K562 (cell line): ENCODE measurements around the gene PDE11A. TPM values are rescaled to one million over a fixed set of nuclear protein-coding genes. Genes with fewer than 3 reads are reported as not detected.

Experiments
- ARID4B ChIP-seq: sonication (generic); formaldehyde crosslinking; IDR thresholded peaks from 2 replicates; pipeline ENCODE4 v1.8.0; 2022; ENCODE audit warnings: mild to moderate bottlenecking, missing genetic modification reagents
- BDP1 ChIP-seq: IDR thresholded peaks from 3 replicates; pipeline ENCODE4 v1.6.1; 2011; ENCODE audit not compliant: insufficient read length, insufficient read depth
- DIDO1 ChIP-seq: fragments of 450-650 bp; IDR thresholded peaks from 2 replicates; pipeline ENCODE4 v1.6.1; 2016; ENCODE audit warnings: low read depth, missing biosample characterization, missing genetic modification characterization
- MGA ChIP-seq: fragments of 450-650 bp; IDR thresholded peaks from 2 replicates; pipeline ENCODE4 v1.6.1; 2016; ENCODE audit warnings: mild to moderate bottlenecking, moderate library complexity
- NKRF ChIP-seq: fragments of 450-650 bp; IDR thresholded peaks from 2 replicates; pipeline ENCODE4 v1.6.1; 2016; ENCODE audit warnings: borderline replicate concordance
- PPARD ChIP-seq: fragments of 250-450 bp; sonication (Bioruptor Pico); IDR thresholded peaks from 2 replicates; pipeline ENCODE4 v1.8.0; 2022; ENCODE audit warnings: inconsistent platforms, mild to moderate bottlenecking, moderate library complexity
- ZKSCAN3 ChIP-seq: fragments of 250-450 bp; sonication (Bioruptor Pico); IDR thresholded peaks from 2 replicates; pipeline ENCODE4 v1.4.0; 2020
- ZNF766 ChIP-seq: fragments of 200-800 bp; sonication (Bioruptor generic); conservative IDR thresholded peaks from 2 replicates; pipeline ENCODE4 v1.6.1; 2016; ENCODE audit warnings: missing genetic modification characterization, missing compliant biosample characterization
- polyA plus RNA-seq, 8 experiments: library from polyadenylated mRNA; depleted of rRNA in 4 of 8; stranded (reverse) in 5 of 8; unstranded in 3 of 8; fragments of >200 nt; fragmentation: Nextera tagmentation in 2 of 8; fragmentation: Illumina TruSeq in 1 of 8; extraction: Ambion mirVana in 2 of 8; extraction: Trizol in 1 of 8; gene quantifications; 2 replicates each; pipeline versions ENCODE4 v1.2.1 to v1.2.3, GENCODE V29; 2011 to 2014; ENCODE audit warnings: inconsistent platforms in 1 of 8, missing spikeins in 1 of 8
- total RNA-seq, 7 experiments: library from RNA; depleted of rRNA in 6 of 7; stranded (reverse); fragments of >200 nt in 6 of 7; fragmentation: Illumina TruSeq in 2 of 7; extraction: Trizol in 2 of 7; gene quantifications; 2 replicates each; pipeline versions ENCODE4 v1.2.1 to v1.2.3, GENCODE V29; 2011 to 2021; ENCODE audit warnings: low replicate concordance in 1 of 7

Gene PDE11A
- total and polyA plus RNA-seq, 9 of the 15 experiments (the other 6 are each of a cell fraction or from before 2014, with no cell fraction given): 3.2 to 22.1 (median 5.7) TPM

- TF ChIP-seq MGA (no peak), ARID4B (CRISPR knock-in tag) (no peak), PPARD (CRISPR knock-in tag) (no peak), DIDO1 (tag) (no peak), NKRF (no peak), ZNF766 (no peak), ZKSCAN3 (CRISPR knock-in tag) (no peak), BDP1 (no peak)
These were observed 129.8 kb downstream of the PDE11A start (continued) for GRCh38 chr2:177942731-177943130.
